Measurements from ENCODE around the gene MYH7. TPM values are rescaled to one million over a fixed set of nuclear protein-coding genes. Genes with fewer than 3 reads are reported as not detected.

Gene MYH7
- total and polyA plus RNA-seq, 8 donors: 0.23 to 4.9 (median 2.4) TPM; not detected in 4

GRCh38 chr14:23365732-23366425, 69.6 kb downstream of the MYH7 start:
- intact Hi-C loops (cut with DNase I; ENCODE audit: low total_unique reads): no loop called here
- peak in 1 of 2 donors; percentile 72 for DNase-seq
- Histone ChIP-seq H3K27me3 (peaks cover 0 to 32% (median 24%) of the 10 kb centered on the region in 3 donors), H3K36me3 (no peaks in the 10 kb centered on the region), H3K4me3 (peak overlapping the region; percentile 47 to 65 (median 49)), H3K27ac (peak overlapping the region; percentile 77 to 94 (median 84)), H3K9me3 (no peaks in the 10 kb centered on the region), H3K4me1 (peaks cover 8 to 63% (median 35%) of the 10 kb centered on the region in 4 donors)
- WGBS, 5 donors: 2 to 28% (median 3%) methylated on average over 6 to 48 of the region's 51 CpGs
- TF ChIP-seq CTCF (IDR thresholded peaks at IDR 0.05) (no peak), POLR2AphosphoS5 (IDR thresholded peaks at IDR 0.05) (peak; percentile 52 to 61 (median 56))

DNA sequence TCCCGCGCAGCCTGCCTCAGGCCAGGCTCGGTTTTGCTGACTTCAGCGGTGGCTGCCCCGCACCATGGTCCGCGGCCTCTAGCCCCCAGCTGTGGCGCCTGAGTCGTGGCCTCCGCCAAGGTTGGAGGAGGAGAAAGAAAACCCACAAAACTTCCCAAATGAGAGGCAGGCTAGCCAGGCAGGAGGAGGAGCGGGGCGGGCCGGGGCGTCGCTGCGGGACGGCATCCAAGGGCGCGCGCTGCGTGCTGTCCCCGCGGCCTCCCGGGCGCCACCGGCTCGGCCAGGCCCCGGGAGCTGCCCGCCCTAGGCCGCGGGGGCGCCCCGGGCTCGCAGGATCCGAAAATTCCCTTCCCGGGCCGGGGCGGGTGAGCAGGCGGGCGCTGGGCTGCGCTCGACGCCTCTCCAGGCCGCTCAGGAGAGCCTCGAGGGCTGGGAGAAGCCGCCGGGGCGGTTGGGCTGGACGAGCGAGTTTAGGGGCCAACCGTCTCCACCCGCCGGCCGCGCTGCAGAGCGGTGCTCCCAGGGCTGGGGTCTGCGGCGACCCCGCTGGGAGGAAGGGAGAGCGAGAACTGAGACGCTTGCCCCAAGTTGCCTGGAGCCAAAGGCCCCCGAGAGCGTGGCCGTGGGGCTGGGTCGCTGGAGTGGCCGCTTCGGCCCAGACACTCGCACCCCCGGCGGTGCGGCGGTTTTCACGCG, 70.3 kb downstream of the MYH7 start, which contains the start of gene EFS:
EFS (minus strand) TSS at position 137 of the 696 bp plus-strand sequence. CDS start 147 bp downstream, outside the sequence.
- peaks cover 8 to 70% (median 38%) of the 10 kb centered on the region in 4 donors for H3K4me1 ChIP-seq
- peak; percentile 45 to 79 for DNase-seq
- intact Hi-C loops (cut with DNase I; ENCODE audit: low total_unique reads): no loop called here
- peaks cover 0 to 3% (median 2%) of the 10 kb centered on the region in 4 donors for H3K36me3 ChIP-seq
- TF ChIP-seq EP300 (IDR thresholded peaks at IDR 0.05): no peak
- no peak for TF ChIP-seq CTCF (IDR thresholded peaks at IDR 0.05)
- TF ChIP-seq POLR2AphosphoS5 (IDR thresholded peaks at IDR 0.05): no peak
- no peak for TF ChIP-seq POLR2A (IDR thresholded peaks at IDR 0.05)
- WGBS, 5 donors: 2 to 6% (median 3%) methylated on average over 10 to 74 of the region's 74 CpGs
- H3K9me3 ChIP-seq: no peaks in the 10 kb centered on the region
- peak within 1 kb of the TSS; percentile 47 to 65 (median 49) for H3K4me3 ChIP-seq
- peak within 1 kb of the TSS; percentile 77 to 94 (median 84) for H3K27ac ChIP-seq
- H3K27me3 ChIP-seq: peaks cover 0 to 32% (median 24%) of the 10 kb centered on the region in 3 donors

DNA sequence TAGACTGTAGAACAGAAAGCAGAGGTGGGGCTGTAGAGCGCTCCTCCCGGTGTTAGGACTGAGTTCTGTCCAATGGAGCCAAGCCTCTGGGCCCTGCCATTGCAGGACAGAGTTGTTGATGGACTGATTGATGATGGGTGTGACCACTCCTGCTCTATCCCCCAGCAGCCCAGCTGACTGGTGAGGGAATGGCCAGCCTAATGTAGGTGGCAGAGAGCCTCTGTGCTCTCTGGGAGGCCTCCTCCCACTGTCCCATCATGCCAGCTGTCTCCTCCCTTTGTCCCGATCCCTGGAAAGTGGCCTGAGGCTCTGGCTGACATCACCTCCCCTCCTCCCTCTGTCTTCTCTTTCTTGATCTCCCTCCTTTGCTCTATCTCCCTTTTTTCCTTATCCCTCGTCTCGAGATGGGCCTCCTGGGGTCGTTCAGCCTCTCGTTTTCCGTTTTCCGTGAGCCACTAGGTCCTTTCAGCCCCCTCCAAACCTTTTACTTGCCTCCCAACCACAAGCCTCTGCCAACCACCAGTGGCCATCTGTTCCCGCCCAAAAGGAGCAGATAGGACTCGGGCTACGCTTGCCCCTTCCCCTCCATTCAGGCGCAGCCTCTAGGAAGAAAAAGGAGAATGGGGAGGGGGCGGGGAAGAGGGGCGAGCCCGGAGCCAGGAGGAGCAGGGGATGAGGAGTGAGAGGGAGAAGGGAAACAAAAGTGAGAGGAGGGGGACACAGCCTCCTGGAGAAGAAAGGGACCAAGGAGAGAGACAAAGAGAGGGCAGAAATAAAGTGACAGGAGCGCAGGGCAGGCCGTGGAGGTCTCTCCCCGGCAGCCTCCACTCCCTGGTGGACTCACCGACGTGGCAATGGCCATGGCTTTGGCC, 71.1 kb downstream of the MYH7 start:
- H3K4me1 ChIP-seq: peaks cover 8 to 71% (median 40%) of the 10 kb centered on the region in 4 donors
- peaks cover 0 to 32% (median 24%) of the 10 kb centered on the region in 3 donors for H3K27me3 ChIP-seq
- no peaks in the 10 kb centered on the region for H3K9me3 ChIP-seq
- TF ChIP-seq POLR2AphosphoS5 (IDR thresholded peaks at IDR 0.05) (no peak), EP300 (IDR thresholded peaks at IDR 0.05) (no peak), POLR2A (IDR thresholded peaks at IDR 0.05) (no peak), CTCF (IDR thresholded peaks at IDR 0.05) (no peak)
- peaks cover 0 to 11% (median 3%) of the 10 kb centered on the region in 4 donors for H3K36me3 ChIP-seq
- peak overlapping the region; percentile 47 to 65 (median 49) for H3K4me3 ChIP-seq
- WGBS, 5 donors: 27 to 36% (median 30%) methylated on average over 21 of the region's 21 CpGs
- peak in 1 of 2 donors; percentile 60 for DNase-seq
- intact Hi-C loops (cut with DNase I; ENCODE audit: low total_unique reads): no loop called here
- H3K27ac ChIP-seq: peak overlapping the region; percentile 77 to 94 (median 84)

Small RNA genes lying within 50 kb of the gene (small RNA-seq; reads per million reads assigned to genes)
- gene MIR208A (0 reads per million in 4 donors), gene MIR208B (0 to 0.27 (median 0) reads per million in 4 donors)

Other genes starting within 250 kb of the MYH7 start
- not detected for gene RNF212B, start 197.7 kb downstream of the MYH7 start, total RNA-seq
- gene RNF212B, start 197.7 kb downstream of the MYH7 start, polyA plus RNA-seq: 1 to 10 TPM in 2 of 3 donors, under 1 TPM in 1; 0.40 to 1.1 (median 1.1) TPM
- 100 to 1,000 TPM in 1 of 5 donors, 10 to 100 TPM in 1, 1 to 10 TPM in 3; 5.1 to 103 (median 8.3) TPM for gene HOMEZ, start 149.5 kb downstream of the MYH7 start, total RNA-seq
- 1 to 10 TPM; 5.8 to 9.6 (median 7.0) TPM for gene HOMEZ, start 149.5 kb downstream of the MYH7 start, polyA plus RNA-seq
- 10 to 100 TPM in 1 of 5 donors, 1 to 10 TPM in 4; 1.7 to 17.0 (median 6.8) TPM for gene PPP1R3E, start 132.8 kb downstream of the MYH7 start, total RNA-seq
- 10 to 100 TPM; 13.5 to 17.6 (median 16.4) TPM for gene PPP1R3E, start 132.8 kb downstream of the MYH7 start, polyA plus RNA-seq
- gene BCL2L2, start 128.8 kb downstream of the MYH7 start, total RNA-seq: 10 to 100 TPM; 14.0 to 47.5 (median 39.8) TPM
- gene BCL2L2, start 128.8 kb downstream of the MYH7 start, polyA plus RNA-seq: 10 to 100 TPM; 28.1 to 84.1 (median 48.4) TPM
- gene PABPN1, start 114.2 kb downstream of the MYH7 start, total RNA-seq: 100 to 1,000 TPM in 2 of 5 donors, 10 to 100 TPM in 3; 24.5 to 152 (median 70.5) TPM
- gene PABPN1, start 114.2 kb downstream of the MYH7 start, polyA plus RNA-seq: 100 to 1,000 TPM; 131 to 190 (median 147) TPM
- gene SLC22A17, start 82.8 kb downstream of the MYH7 start, total RNA-seq: 10 to 100 TPM; 14.1 to 33.3 (median 22.3) TPM
- 10 to 100 TPM in 2 of 3 donors, 1 to 10 TPM in 1; 7.0 to 18.3 (median 12.5) TPM for gene SLC22A17, start 82.8 kb downstream of the MYH7 start, polyA plus RNA-seq
- 1 to 10 TPM; 3.1 to 9.6 (median 5.5) TPM for gene EFS, start 70.5 kb downstream of the MYH7 start, total RNA-seq
- gene EFS, start 70.5 kb downstream of the MYH7 start, polyA plus RNA-seq: 10 to 100 TPM in 1 of 3 donors, 1 to 10 TPM in 2; 3.4 to 20.6 (median 6.8) TPM
- not detected for gene IL25, start 62.9 kb downstream of the MYH7 start, total RNA-seq
- not detected for gene IL25, start 62.9 kb downstream of the MYH7 start, polyA plus RNA-seq
- gene CMTM5, start 58.6 kb downstream of the MYH7 start, total RNA-seq: 1 to 10 TPM in 1 of 5 donors, not detected in 4; 1.3 TPM
- gene CMTM5, start 58.6 kb downstream of the MYH7 start, polyA plus RNA-seq: 1 to 10 TPM in 1 of 3 donors, under 1 TPM in 2; 0.61 to 1.3 (median 0.87) TPM
- under 1 TPM in 1 of 5 donors, not detected in 4; 0.37 TPM for gene MYH6, start 27.4 kb downstream of the MYH7 start, total RNA-seq
- 1 to 10 TPM in 2 of 3 donors, under 1 TPM in 1; 0.50 to 3.2 (median 1.4) TPM for gene MYH6, start 27.4 kb downstream of the MYH7 start, polyA plus RNA-seq
- 10 to 100 TPM in 4 of 5 donors, 1 to 10 TPM in 1; 3.5 to 72.7 (median 20.3) TPM for gene NGDN, start 34.0 kb upstream of the MYH7 start, total RNA-seq
- gene NGDN, start 34.0 kb upstream of the MYH7 start, polyA plus RNA-seq: 10 to 100 TPM; 27.6 to 38.5 (median 35.7) TPM
- 1 to 10 TPM in 1 of 5 donors, under 1 TPM in 4; under 0.01 to 2.9 (median 0.43) TPM for gene ZFHX2, start 116.1 kb upstream of the MYH7 start, total RNA-seq
- 1 to 10 TPM in 1 of 3 donors, under 1 TPM in 1, not detected in 1; 0.68 to 1.1 TPM for gene ZFHX2, start 116.1 kb upstream of the MYH7 start, polyA plus RNA-seq
- 100 to 1,000 TPM in 1 of 5 donors, 10 to 100 TPM in 3, 1 to 10 TPM in 1; 8.5 to 170 (median 20.6) TPM for gene THTPA, start 120.6 kb upstream of the MYH7 start, total RNA-seq
- gene THTPA, start 120.6 kb upstream of the MYH7 start, polyA plus RNA-seq: 10 to 100 TPM in 2 of 3 donors, 1 to 10 TPM in 1; 8.6 to 16.7 (median 15.9) TPM
- 100 to 1,000 TPM in 4 of 5 donors, 10 to 100 TPM in 1; 39.1 to 531 (median 212) TPM for gene AP1G2, start 132.1 kb upstream of the MYH7 start, total RNA-seq
- gene AP1G2, start 132.1 kb upstream of the MYH7 start, polyA plus RNA-seq: 100 to 1,000 TPM in 2 of 3 donors, 10 to 100 TPM in 1; 85.9 to 214 (median 113) TPM
- 1 to 10 TPM in 1 of 5 donors, under 1 TPM in 2, not detected in 2; 0.43 to 1.1 (median 0.58) TPM for gene JPH4, start 143.1 kb upstream of the MYH7 start, total RNA-seq
- under 1 TPM; 0.15 to 0.50 (median 0.30) TPM for gene JPH4, start 143.1 kb upstream of the MYH7 start, polyA plus RNA-seq
- gene DHRS2, start 200.7 kb upstream of the MYH7 start, total RNA-seq: 10 to 100 TPM in 1 of 5 donors, 1 to 10 TPM in 1, not detected in 3; 4.6 to 19.6 TPM
- 1 to 10 TPM; 3.7 to 9.7 (median 6.7) TPM for gene DHRS2, start 200.7 kb upstream of the MYH7 start, polyA plus RNA-seq